Liver (tissue), 9 donors: ENCODE results near the gene ACADS. TPM values are rescaled to one million over a fixed set of nuclear protein-coding genes. Genes with fewer than 3 reads are reported as not detected.

Source experiments
- DNase-seq: peaks from one replicate; pipeline ENCODE4 v3.0.0-alpha.2; 2017; ENCODE audit warnings: low spot score
- H3K27ac ChIP-seq, 2 donors: one replicate each; pipeline ENCODE4 v1.7.0; 2013; ENCODE audit warnings: inconsistent platforms in 2 of 2, low read length in 2 of 2, control low read depth in 1 of 2, low read depth in 1 of 2, mild to moderate bottlenecking in 1 of 2
- H3K27me3 ChIP-seq, 4 donors: one replicate each; pipeline versions ENCODE4 v1.6.1 to v1.7.0; 2013; ENCODE audit warnings: low read length in 3 of 4, inconsistent platforms in 1 of 4, mild to moderate bottlenecking in 1 of 4, moderate library complexity in 1 of 4; ENCODE audit not compliant: control insufficient read depth in 4 of 4, insufficient read depth in 4 of 4
- H3K36me3 ChIP-seq, 4 donors: one replicate each; pipeline versions ENCODE4 v1.6.1 to v1.7.0; 2013; ENCODE audit warnings: low read length in 3 of 4, mild to moderate bottlenecking in 3 of 4, low read depth in 1 of 4, moderate library complexity in 1 of 4; ENCODE audit not compliant: control insufficient read depth in 4 of 4, insufficient read depth in 3 of 4
- H3K4me1 ChIP-seq, 4 donors: one replicate each; pipeline versions ENCODE4 v1.6.1 to v1.7.0; 2013; ENCODE audit warnings: low read length in 3 of 4, mild to moderate bottlenecking in 3 of 4, moderate library complexity in 1 of 4; ENCODE audit not compliant: control insufficient read depth in 4 of 4, insufficient read depth in 4 of 4
- H3K4me3 ChIP-seq, 3 donors: one replicate each; pipeline versions ENCODE4 v1.6.1 to v1.7.0; 2013; ENCODE audit warnings: low read length in 3 of 3, control low read depth in 1 of 3, low read depth in 1 of 3, mild to moderate bottlenecking in 1 of 3
- H3K9ac ChIP-seq, 2 donors: one replicate each; pipeline ENCODE4 v1.7.0; 2013; ENCODE audit warnings: low read length in 2 of 2, mild to moderate bottlenecking in 2 of 2, moderate library complexity in 2 of 2, control low read depth in 1 of 2, low read depth in 1 of 2
- H3K9me3 ChIP-seq, 4 donors: one replicate each; pipeline versions ENCODE4 v1.6.1 to v1.7.0; 2013; ENCODE audit warnings: low read length in 3 of 4; ENCODE audit not compliant: control insufficient read depth in 4 of 4
- HNF4G ChIP-seq: IDR thresholded peaks from 2 replicates; pipeline ENCODE4 v1.6.1; 2016; ENCODE audit warnings: antibody characterized with exemption
- RAD21 ChIP-seq, 2 donors: IDR thresholded peaks; 2 replicates each; pipeline ENCODE4 v1.6.1; 2016; ENCODE audit warnings: antibody characterized with exemption in 2 of 2, mild to moderate bottlenecking in 2 of 2
- SP1 ChIP-seq: IDR thresholded peaks from 2 replicates; pipeline ENCODE4 v1.6.1; 2018; ENCODE audit warnings: antibody characterized with exemption, mild to moderate bottlenecking
- TAF1 ChIP-seq: conservative IDR thresholded peaks from 2 replicates; pipeline ENCODE4 v1.6.1; 2016; ENCODE audit warnings: antibody characterized with exemption, mild to moderate bottlenecking
- YY1 ChIP-seq: IDR thresholded peaks from 2 replicates; pipeline ENCODE4 v1.6.1; 2016; ENCODE audit warnings: antibody characterized with exemption, mild to moderate bottlenecking
- WGBS: extraction: QIAGEN DNeasy Blood & Tissue Kit; methylation state at CpG from one replicate; pipeline ENCODE4 v1.1.7; 2013; 5-methylcytosine and 5-hydroxymethylcytosine counted together
- polyA plus RNA-seq, 2 donors: library from polyadenylated mRNA; stranded (reverse) in 1 of 2; unstranded in 1 of 2; fragments of 200-250 nt in 1 of 2; fragments of >200 nt in 1 of 2; fragmentation: Nextera tagmentation in 1 of 2; extraction: Ambion mirVana in 1 of 2; gene quantifications; one replicate each; pipeline versions ENCODE4 v1.2.1 to v1.2.3, GENCODE V29; 2013 to 2015
- total RNA-seq, 2 donors: library from RNA; depleted of rRNA; stranded (reverse); fragments of >200 nt; gene quantifications; one replicate each; pipeline ENCODE4 v1.2.3, GENCODE V29; 2014
- TF ChIP-seq, protein P1 (sequence below): IDR thresholded peaks from 2 replicates; pipeline ENCODE4 v1.6.1; 2016; ENCODE audit warnings: antibody characterized with exemption
- donor health status: healthy.
- donor health status: healthy.
- donor health status: healthy.
- donor health status: healthy.
- donor health status: healthy.

ACADS gene
- total and polyA plus RNA-seq, 4 donors, result 54.2 to 162 (median 127) TPM

DNA sequence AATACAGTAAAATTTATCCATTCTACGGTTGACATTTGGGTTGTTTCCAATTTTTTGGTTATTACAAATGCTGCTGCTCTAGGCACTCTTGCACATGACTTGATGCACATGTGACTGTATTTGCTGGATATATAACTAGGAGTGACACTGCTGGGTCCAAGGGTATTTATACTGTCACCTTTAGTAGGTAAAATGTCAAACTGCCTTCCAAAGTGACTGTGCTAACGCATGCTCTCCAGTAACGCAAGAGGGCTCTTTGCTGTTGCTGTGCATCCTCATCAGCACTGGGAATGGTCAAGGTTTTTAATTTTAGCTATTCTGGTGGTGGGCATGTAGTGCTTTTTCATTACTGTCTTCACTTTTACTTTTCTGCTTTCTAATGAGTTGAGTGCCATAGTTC, 62.3 kb downstream of the ACADS start:
- DNase-seq, result no peak
- Histone ChIP-seq H3K27me3 (no peaks in the 10 kb centered on the region), H3K4me1 (no peaks in the 10 kb centered on the region), H3K36me3 (peaks cover 0 to 9% (median 5%) of the 10 kb centered on the region in 4 donors), H3K9ac (no peak overlapping the region), H3K4me3 (no peak overlapping the region), H3K27ac (no peak overlapping the region), H3K9me3 (no peaks in the 10 kb centered on the region)
- 97% methylated on average over 3 of the region's 3 CpGs for WGBS
- TF ChIP-seq HNF4G (no peak), TAF1 (no peak), RAD21 (IDR thresholded peaks at IDR 0.05) (no peak), SP1 (no peak), YY1 (no peak)
- TF ChIP-seq, protein P1, sequence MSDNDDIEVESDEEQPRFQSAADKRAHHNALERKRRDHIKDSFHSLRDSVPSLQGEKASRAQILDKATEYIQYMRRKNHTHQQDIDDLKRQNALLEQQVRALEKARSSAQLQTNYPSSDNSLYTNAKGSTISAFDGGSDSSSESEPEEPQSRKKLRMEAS, result no peak

Other genes starting within 250 kb of the ACADS start
- gene DYNLL1, start 229.7 kb upstream of the ACADS start, total RNA-seq, result 100 to 1,000 TPM; 101 to 143 TPM
- 100 to 1,000 TPM; 224 to 275 TPM for gene DYNLL1, start 229.7 kb upstream of the ACADS start, polyA plus RNA-seq
- 10 to 100 TPM; 25.0 to 29.9 TPM for gene COQ5, start 196.7 kb upstream of the ACADS start, total RNA-seq
- 10 to 100 TPM; 31.4 to 33.6 TPM for gene COQ5, start 196.7 kb upstream of the ACADS start, polyA plus RNA-seq
- gene RNF10, start 191.5 kb upstream of the ACADS start, total RNA-seq, result 100 to 1,000 TPM; 102 to 157 TPM
- 10 to 100 TPM; 48.0 to 49.6 TPM for gene RNF10, start 191.5 kb upstream of the ACADS start, polyA plus RNA-seq
- 10 to 100 TPM; 20.0 to 20.7 TPM for gene POP5, start 144.4 kb upstream of the ACADS start, total RNA-seq
- 10 to 100 TPM; 27.3 to 37.1 TPM for gene POP5, start 144.4 kb upstream of the ACADS start, polyA plus RNA-seq
- gene CABP1, start 85.2 kb upstream of the ACADS start, total RNA-seq, result under 1 TPM; 0.05 to 0.08 TPM
- under 1 TPM in 1 of 2 donors, not detected in 1; 0.12 TPM for gene CABP1, start 85.2 kb upstream of the ACADS start, polyA plus RNA-seq
- gene MLEC, start 38.7 kb upstream of the ACADS start, total RNA-seq, result 100 to 1,000 TPM in 1 of 2 donors, 10 to 100 TPM in 1; 61.4 to 170 TPM
- 100 to 1,000 TPM in 1 of 2 donors, 10 to 100 TPM in 1; 96.3 to 134 TPM for gene MLEC, start 38.7 kb upstream of the ACADS start, polyA plus RNA-seq
- gene UNC119B, start 15.4 kb upstream of the ACADS start, total RNA-seq, result 10 to 100 TPM; 16.8 to 24.8 TPM
- gene UNC119B, start 15.4 kb upstream of the ACADS start, polyA plus RNA-seq, result 1 to 10 TPM; 3.8 to 6.8 TPM
- gene SPPL3, start 178.5 kb downstream of the ACADS start, total RNA-seq, result 1 to 10 TPM; 7.4 to 7.8 TPM
- 10 to 100 TPM in 1 of 2 donors, 1 to 10 TPM in 1; 9.5 to 12.6 TPM for gene SPPL3, start 178.5 kb downstream of the ACADS start, polyA plus RNA-seq